Fibroblast of lung (primary cell): Measurements from ENCODE around the gene ZDHHC20.

Experiments
- EZH2 ChIP-seq: IDR thresholded peaks from 2 replicates; pipeline ENCODE4 v1.5.1; 2012; ENCODE audit warnings: low read length, control low read depth, mild to moderate bottlenecking; ENCODE audit errors: missing control alignments
- TF ChIP-seq, protein P1 (sequence below), 2 donors: IDR thresholded peaks in 1 of 2; conservative IDR thresholded peaks in 1 of 2; 1 replicate in 1 of 2; 2 replicates in 1 of 2; pipeline ENCODE4 v1.5.1; 2011 to 2012; ENCODE audit warnings: low read length in 2 of 2, control low read depth in 1 of 2, inconsistent platforms in 1 of 2, low read depth in 1 of 2, mild to moderate bottlenecking in 1 of 2

DNA sequence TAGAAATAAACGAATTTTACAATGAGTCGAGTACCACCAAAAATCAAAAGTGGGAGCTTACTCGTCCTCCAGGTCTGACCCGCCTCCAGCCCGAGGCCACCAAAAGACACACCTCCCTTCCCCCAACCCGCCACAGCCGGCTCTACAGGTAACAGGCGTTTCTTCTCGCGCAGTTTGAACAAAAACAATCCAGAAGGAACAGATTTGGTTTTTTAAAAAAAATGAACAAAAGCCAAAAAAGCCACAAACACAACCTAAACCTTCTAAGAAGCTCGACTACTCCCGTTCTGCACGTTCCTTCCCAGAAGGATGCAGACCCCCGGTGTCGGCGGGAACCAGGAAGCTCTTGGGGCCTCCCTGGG is 671 bp downstream of the ZDHHC20 start:
- TF ChIP-seq, protein P1, sequence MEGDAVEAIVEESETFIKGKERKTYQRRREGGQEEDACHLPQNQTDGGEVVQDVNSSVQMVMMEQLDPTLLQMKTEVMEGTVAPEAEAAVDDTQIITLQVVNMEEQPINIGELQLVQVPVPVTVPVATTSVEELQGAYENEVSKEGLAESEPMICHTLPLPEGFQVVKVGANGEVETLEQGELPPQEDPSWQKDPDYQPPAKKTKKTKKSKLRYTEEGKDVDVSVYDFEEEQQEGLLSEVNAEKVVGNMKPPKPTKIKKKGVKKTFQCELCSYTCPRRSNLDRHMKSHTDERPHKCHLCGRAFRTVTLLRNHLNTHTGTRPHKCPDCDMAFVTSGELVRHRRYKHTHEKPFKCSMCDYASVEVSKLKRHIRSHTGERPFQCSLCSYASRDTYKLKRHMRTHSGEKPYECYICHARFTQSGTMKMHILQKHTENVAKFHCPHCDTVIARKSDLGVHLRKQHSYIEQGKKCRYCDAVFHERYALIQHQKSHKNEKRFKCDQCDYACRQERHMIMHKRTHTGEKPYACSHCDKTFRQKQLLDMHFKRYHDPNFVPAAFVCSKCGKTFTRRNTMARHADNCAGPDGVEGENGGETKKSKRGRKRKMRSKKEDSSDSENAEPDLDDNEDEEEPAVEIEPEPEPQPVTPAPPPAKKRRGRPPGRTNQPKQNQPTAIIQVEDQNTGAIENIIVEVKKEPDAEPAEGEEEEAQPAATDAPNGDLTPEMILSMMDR (conservative IDR thresholded peaks at IDR 0.05 in 1 of 2, IDR thresholded peaks at IDR 0.05 in 1 of 2; ENCODE audit: low read depth in 1 of 2, low read length in 2 of 2): no peak
- TF ChIP-seq EZH2: no peak
